ENCODE results near the gene PLIN5.

- TF ChIP-seq CTCF (IDR thresholded peaks at IDR 0.05 in 2 of 3, conservative IDR thresholded peaks at IDR 0.05 in 1 of 3; ENCODE audit: borderline replicate concordance in 1 of 3, insufficient read depth in 1 of 3, low read depth in 2 of 3, low read length in 2 of 3) = no peak
- TF ChIP-seq ZNF274 (IDR thresholded peaks at IDR 0.05; ENCODE audit: low read depth, low read length) = no peak
- TF ChIP-seq POLR2A (IDR thresholded peaks at IDR 0.05; ENCODE audit: borderline replicate concordance, extremely low read depth, insufficient read depth, insufficient read length) = no peak
- no peak for TF ChIP-seq JUND (IDR thresholded peaks at IDR 0.05)
- TF ChIP-seq EZH2 (IDR thresholded peaks at IDR 0.05) = no peak
Measured at GRCh38 chr19:4554717-4555116, 19.7 kb upstream of the PLIN5 start.

All from HCT116 (cell line).